ENCODE data around the gene ACSS1. TPM values are rescaled to one million over a fixed set of nuclear protein-coding genes. Genes with fewer than 3 reads are reported as not detected.

The ACSS1 gene
- total and polyA plus RNA-seq, 2 donors from 2014 or later, result 30.6 to 72.3 TPM

- DNase-seq (no peak), FAIRE-seq (no peak)
- H3K27me3 ChIP-seq (ENCODE audit: control insufficient read depth, insufficient read depth, low read length), result no peaks in the 10 kb centered on the region
- no peak overlapping the region for H3K4me3 ChIP-seq (ENCODE audit: low read length in 3 of 3)
- H3K27ac ChIP-seq (ENCODE audit: low read depth in 2 of 2, low read length in 2 of 2), result no peak overlapping the region
- H3K9ac ChIP-seq (ENCODE audit: low read length in 3 of 3), result no peak overlapping the region
- H3K9me3 ChIP-seq (ENCODE audit: control insufficient read depth in 2 of 3, insufficient read depth in 1 of 3, low read length in 3 of 3), result no peaks in the 10 kb centered on the region
- TF ChIP-seq, protein P1, sequence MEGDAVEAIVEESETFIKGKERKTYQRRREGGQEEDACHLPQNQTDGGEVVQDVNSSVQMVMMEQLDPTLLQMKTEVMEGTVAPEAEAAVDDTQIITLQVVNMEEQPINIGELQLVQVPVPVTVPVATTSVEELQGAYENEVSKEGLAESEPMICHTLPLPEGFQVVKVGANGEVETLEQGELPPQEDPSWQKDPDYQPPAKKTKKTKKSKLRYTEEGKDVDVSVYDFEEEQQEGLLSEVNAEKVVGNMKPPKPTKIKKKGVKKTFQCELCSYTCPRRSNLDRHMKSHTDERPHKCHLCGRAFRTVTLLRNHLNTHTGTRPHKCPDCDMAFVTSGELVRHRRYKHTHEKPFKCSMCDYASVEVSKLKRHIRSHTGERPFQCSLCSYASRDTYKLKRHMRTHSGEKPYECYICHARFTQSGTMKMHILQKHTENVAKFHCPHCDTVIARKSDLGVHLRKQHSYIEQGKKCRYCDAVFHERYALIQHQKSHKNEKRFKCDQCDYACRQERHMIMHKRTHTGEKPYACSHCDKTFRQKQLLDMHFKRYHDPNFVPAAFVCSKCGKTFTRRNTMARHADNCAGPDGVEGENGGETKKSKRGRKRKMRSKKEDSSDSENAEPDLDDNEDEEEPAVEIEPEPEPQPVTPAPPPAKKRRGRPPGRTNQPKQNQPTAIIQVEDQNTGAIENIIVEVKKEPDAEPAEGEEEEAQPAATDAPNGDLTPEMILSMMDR (IDR thresholded peaks at IDR 0.05; ENCODE audit: borderline replicate concordance, extremely low read depth, insufficient read depth), result no peak
- intact Hi-C loops (cut with DNase I), result loop anchor here (10.0 kb wide), 1 partner anchor 181 kb away; no protein-coding TSS in a partner anchor
- H3K36me3 ChIP-seq (ENCODE audit: control insufficient read depth in 2 of 3, insufficient read depth in 3 of 3, low read length in 3 of 3), result no peaks in the 10 kb centered on the region
- H3K4me1 ChIP-seq (ENCODE audit: control insufficient read depth in 2 of 3, insufficient read depth in 2 of 3, low read depth in 1 of 3, low read length in 3 of 3), result peaks cover 0 to 12% (median 6%) of the 10 kb centered on the region in 3 donors
Measured at GRCh38 chr20:24994186-24994465, 63.8 kb downstream of the ACSS1 start.

GRCh38 chr20:24993337-24994185, 64.4 kb downstream of the ACSS1 start:
- TF ChIP-seq, protein P1 (IDR thresholded peaks at IDR 0.05; ENCODE audit: borderline replicate concordance, extremely low read depth, insufficient read depth), result peak; percentile 52
- Histone ChIP-seq H3K36me3 (ENCODE audit: control insufficient read depth in 2 of 3, insufficient read depth in 3 of 3, low read length in 3 of 3) (no peaks in the 10 kb centered on the region), H3K4me1 (ENCODE audit: control insufficient read depth in 2 of 3, insufficient read depth in 2 of 3, low read depth in 1 of 3, low read length in 3 of 3) (peaks cover 0 to 12% (median 6%) of the 10 kb centered on the region in 3 donors), H3K27me3 (ENCODE audit: control insufficient read depth, insufficient read depth, low read length) (no peaks in the 10 kb centered on the region), H3K9ac (ENCODE audit: low read length in 3 of 3) (peak overlapping the region in 2 of 3 donors; percentile 86 to 87), H3K4me3 (ENCODE audit: low read length in 3 of 3) (peak overlapping the region in 2 of 3 donors; percentile 86 to 94), H3K9me3 (ENCODE audit: control insufficient read depth in 2 of 3, insufficient read depth in 1 of 3, low read length in 3 of 3) (no peaks in the 10 kb centered on the region), H3K27ac (ENCODE audit: low read depth in 2 of 2, low read length in 2 of 2) (peak overlapping the region; percentile 92 to 95)
- DNase-seq (peak in 3 of 5 donors; percentile 37 to 72 (median 68)), FAIRE-seq (no peak)
- intact Hi-C loops (cut with DNase I), result loop anchor here (10.0 kb wide), 1 partner anchor 181 kb away; no protein-coding TSS in a partner anchor

GRCh38 chr20:24992487-24993205, 65.3 kb downstream of the ACSS1 start, which contains the start of gene APMAP:
Gene APMAP, minus strand, starts transcription at chr20:24992751. Its CDS starts 63 bp downstream, at chr20:24992688.
- no peaks in the 10 kb centered on the region for H3K27me3 ChIP-seq (ENCODE audit: control insufficient read depth, insufficient read depth, low read length)
- intact Hi-C loops (cut with DNase I), result loop anchor here (10.0 kb wide), 1 partner anchor 182 kb away; no protein-coding TSS in a partner anchor
- peak within 1 kb of the TSS; percentile 71 to 94 (median 86) for H3K4me3 ChIP-seq (ENCODE audit: low read length in 3 of 3)
- H3K36me3 ChIP-seq (ENCODE audit: control insufficient read depth in 2 of 3, insufficient read depth in 3 of 3, low read length in 3 of 3), result no peaks in the 10 kb centered on the region
- FAIRE-seq, result peak; percentile 27
- DNase-seq, result peak; percentile 95 to 99 (median 97)
- no peaks in the 10 kb centered on the region for H3K9me3 ChIP-seq (ENCODE audit: control insufficient read depth in 2 of 3, insufficient read depth in 1 of 3, low read length in 3 of 3)
- H3K27ac ChIP-seq (ENCODE audit: low read depth in 2 of 2, low read length in 2 of 2), result peak within 1 kb of the TSS; percentile 92 to 95
- TF ChIP-seq, protein P1 (IDR thresholded peaks at IDR 0.05; ENCODE audit: borderline replicate concordance, extremely low read depth, insufficient read depth), result no peak
- H3K9ac ChIP-seq (ENCODE audit: low read length in 3 of 3), result peak within 1 kb of the TSS; percentile 69 to 87 (median 87)
- peaks cover 0 to 12% (median 6%) of the 10 kb centered on the region in 3 donors for H3K4me1 ChIP-seq (ENCODE audit: control insufficient read depth in 2 of 3, insufficient read depth in 2 of 3, low read depth in 1 of 3, low read length in 3 of 3)

Measured in kidney (tissue), 14 donors.